Panc1 (cell line): ENCODE data around the gene PNN. TPM values are rescaled to one million over a fixed set of nuclear protein-coding genes. Genes with fewer than 3 reads are reported as not detected.
"Not testable (repeated sequence)": the region's sequence is repeated elsewhere in the genome, so short reads cannot be mapped to it uniquely, and the experiment has no call there.

Experiments used
- ATAC-seq: fragments of 200-7000 bp; cut with Tn5 transposase; 2 replicates; pipeline ENCODE4 v1.9.1; 2020; ENCODE audit warnings: mild to moderate bottlenecking, moderate library complexity
- Bru-seq: library from RNA; stranded (reverse); fragments of 400-500 nt; gene quantifications from one replicate; lab custom pipeline; 2021; lab: Mats Ljungman, UMichigan
- BruChase-seq, 2 experiments: library from RNA; stranded (reverse); fragments of 400-500 nt; gene quantifications; one replicate each; lab custom pipeline; 2021; lab: Mats Ljungman, UMichigan
- BruUV-seq: library from RNA; stranded (reverse); fragments of 400-500 nt; replicated peaks from 2 replicates; lab custom pipeline; 2021; lab: Mats Ljungman, UMichigan
- CTCF ChIA-PET: fragments of 300-600 bp; sonication (Branson Sonifier 250); formaldehyde crosslinking; loops from one replicate; lab custom pipeline; 2022; ENCODE audit warnings: antibody characterized with exemption; lab: Charles Lee
- POLR2A ChIA-PET: fragments of 300-600 bp; sonication (Branson Sonifier 250); formaldehyde crosslinking; loops from one replicate; lab custom pipeline; 2022; ENCODE audit warnings: antibody characterized with exemption; lab: Charles Lee
- DNase-seq: peaks from one replicate; pipeline ENCODE4 v3.0.0-alpha.2; 2010; ENCODE audit warnings: low read depth, low spot score
- H3K27ac ChIP-seq: 2 replicates; pipeline ENCODE4 v1.5.1; 2011; ENCODE audit warnings: mild to moderate bottlenecking, low read length, inconsistent platforms
- H3K27me3 ChIP-seq: fragments of 200-500 bp; sonication (Bioruptor generic); 2 replicates; pipeline ENCODE4 v1.6.0; 2014; ENCODE audit warnings: low read length, inconsistent platforms; ENCODE audit not compliant: control insufficient read depth, insufficient read depth
- H3K36me3 ChIP-seq: fragments of 200-500 bp; sonication (Bioruptor generic); 2 replicates; pipeline ENCODE4 v1.5.1; 2014; ENCODE audit warnings: inconsistent platforms, mild to moderate bottlenecking, low read length, moderate library complexity; ENCODE audit not compliant: control insufficient read depth, insufficient read depth
- H3K4me1 ChIP-seq: 2 replicates; pipeline ENCODE4 v1.5.1; 2011; ENCODE audit warnings: inconsistent platforms, mild to moderate bottlenecking, low read length, moderate library complexity; ENCODE audit not compliant: control insufficient read depth, insufficient read depth
- H3K4me3 ChIP-seq, 2 experiments: 2 replicates each; pipeline ENCODE4 v1.5.1; 2011 to 2012; ENCODE audit warnings: low read depth in 2 of 2, low read length in 2 of 2, mild to moderate bottlenecking in 2 of 2, inconsistent platforms in 1 of 2, moderate library complexity in 1 of 2
- H3K9me3 ChIP-seq: fragments of 200-500 bp; sonication (Bioruptor generic); 2 replicates; pipeline ENCODE4 v1.5.1; 2014; ENCODE audit warnings: low read depth, mild to moderate bottlenecking, inconsistent platforms, low read length, moderate library complexity; ENCODE audit not compliant: control insufficient read depth, insufficient read depth
- CTCF ChIP-seq: fragments of 450-650 bp; IDR thresholded peaks from 2 replicates; pipeline ENCODE4 v1.5.1; 2017; ENCODE audit warnings: mild to moderate bottlenecking
- POLR2AphosphoS5 ChIP-seq: IDR thresholded peaks from 2 replicates; pipeline ENCODE4 v1.6.1; 2012; ENCODE audit warnings: mild to moderate bottlenecking, low read depth, low read length, moderate library complexity
- REST ChIP-seq, 2 experiments: IDR thresholded peaks; 2 replicates each; pipeline ENCODE4 v1.6.1; 2011 to 2012; ENCODE audit warnings: low read depth in 2 of 2, control low read depth in 1 of 2, low read length in 1 of 2, mild to moderate bottlenecking in 1 of 2, moderate library complexity in 1 of 2; ENCODE audit not compliant: insufficient read depth in 1 of 2
- SIN3A ChIP-seq: IDR thresholded peaks from 2 replicates; pipeline ENCODE4 v1.6.1; 2012; ENCODE audit warnings: low read depth, mild to moderate bottlenecking, low read length, moderate library complexity, borderline replicate concordance; ENCODE audit not compliant: insufficient read depth
- TCF7L2 ChIP-seq: IDR thresholded peaks from 2 replicates; pipeline ENCODE4 v1.6.1; 2011; ENCODE audit warnings: mild to moderate bottlenecking, low read depth, low read length, inconsistent platforms
- in situ Hi-C: cut with HindIII; loops from 2 replicates; pipeline ENCODE4 v1.10.0; 2016; ENCODE audit warnings: low sequenced_read_pairs, low pct_unique_long_range_greater_than_20kb
- intact Hi-C: fragments of 100-400 bp; cut with micrococcal nuclease; formaldehyde crosslinking; loops from one replicate; pipeline ENCODE4 v1.10.0; 2022; ENCODE audit not compliant: unreplicated experiment
- long read RNA-seq: library from polyadenylated mRNA; unstranded; transcript quantifications from one replicate; pipeline ENCODE4 v2.0.0, GENCODE V29; 2021; ENCODE audit not compliant: unreplicated experiment
- polyA plus RNA-seq: library from polyadenylated mRNA; unstranded; fragments of >200 nt; gene quantifications from one replicate; pipeline ENCODE4 v1.2.1, GENCODE V29; 2012; ENCODE audit warnings: missing spikeins; ENCODE audit not compliant: insufficient read length
- total RNA-seq: library from RNA; stranded (reverse); gene quantifications from one replicate; pipeline ENCODE4 v1.2.1, GENCODE V29; 2021; ENCODE audit not compliant: unreplicated experiment

Gene PNN
- 55.4 TPM for total RNA-seq
- 39.3 TPM for polyA plus RNA-seq
- Bru-seq, nascent RNA = percentile 99 among the genes with signal in this experiment
- BruChase-seq, experiment 1, labeled RNA remaining after a 2-hour chase = percentile 99 among the genes with signal in this experiment
- percentile 99 among the genes with signal in this experiment for BruChase-seq, experiment 2, labeled RNA remaining after a 6-hour chase
- long read RNA-seq, transcript PNN-201 (9 exons, 3,576 nt) = major isoform, 53 of 75 reads
- long read RNA-seq, partial matches to known transcripts = 8 of 75 reads
- long read RNA-seq, other reads (novel, unspliced or antisense) = 14 of 75 reads

GRCh38 chr14:39174560-39175444 is at the start of gene PNN:
Gene PNN, plus strand, starts transcription at chr14:39175254. Its CDS starts 26 bp downstream, at chr14:39175280.
- intact Hi-C loops = no loop called here
- BruUV-seq = no TSS peak
- peak within 1 kb of the TSS; percentile 92 to 95 for H3K4me3 ChIP-seq
- in situ Hi-C loops = no loop called here
- H3K4me1 ChIP-seq = peaks cover 22% of the 10 kb centered on the region
- H3K36me3 ChIP-seq = peaks cover 39% of the 10 kb centered on the region
- ChIA-PET POLR2A (interaction anchor here (1.2 kb wide), 1 partner anchor 16 kb away, joined by 10 read pairs; no protein-coding TSS in a partner anchor), CTCF (no interaction called here)
- H3K27ac ChIP-seq = peak within 1 kb of the TSS; percentile 97
- no peaks in the 10 kb centered on the region for H3K27me3 ChIP-seq
- ATAC-seq (peak; percentile 95), DNase-seq (peak; percentile 97)
- TF ChIP-seq POLR2AphosphoS5 (peak; percentile 73), REST (IDR thresholded peaks at IDR 0.05; ENCODE audit: insufficient read depth in 1 of 2, low read depth in 2 of 2, low read length in 1 of 2) (no peak), SIN3A (no peak), TCF7L2 (0 out of 2 replicates have a peak, but pooled peaks have one; percentile 60), CTCF (no peak)
- H3K9me3 ChIP-seq = no peaks in the 10 kb centered on the region

GRCh38 chr14:39137835-39138234 is 37.2 kb upstream of the PNN start:
- H3K4me1 ChIP-seq, intact Hi-C loops, CTCF ChIA-PET, H3K4me3 ChIP-seq, ATAC-seq, H3K9me3 ChIP-seq, POLR2A ChIA-PET, H3K36me3 ChIP-seq, BruUV-seq, in situ Hi-C loops, DNase-seq, H3K27ac ChIP-seq, H3K27me3 ChIP-seq: not testable (repeated sequence)
